Progenitor cell of endocrine pancreas (in vitro differentiated cells): Measurements from ENCODE around the gene PARP1. TPM values are rescaled to one million over a fixed set of nuclear protein-coding genes. Genes with fewer than 3 reads are reported as not detected.

Experiments used
- DNase-seq: peaks from one replicate; pipeline ENCODE4 v3.0.0; 2021; ENCODE audit warnings: low spot score; ENCODE audit not compliant: unreplicated experiment
- H3K27ac Mint-ChIP-seq: 2 replicates; pipeline ENCODE4 v1.8.0; 2021; ENCODE audit warnings: mild to moderate bottlenecking, moderate library complexity, mixed read lengths
- H3K27me3 Mint-ChIP-seq: 2 replicates; pipeline ENCODE4 v1.8.0; 2021; ENCODE audit warnings: mixed read lengths
- H3K36me3 Mint-ChIP-seq: 2 replicates; pipeline ENCODE4 v1.8.0; 2022; ENCODE audit warnings: mixed read lengths; ENCODE audit not compliant: insufficient read depth
- H3K4me1 Mint-ChIP-seq: 2 replicates; pipeline ENCODE4 v1.8.0; 2021; ENCODE audit warnings: low read depth, mixed read lengths
- H3K4me3 Mint-ChIP-seq: 2 replicates; pipeline ENCODE4 v1.8.0; 2021; ENCODE audit warnings: low read depth, mild to moderate bottlenecking, moderate library complexity, mixed read lengths
- H3K9me3 Mint-ChIP-seq: 2 replicates; pipeline ENCODE4 v1.8.0; 2021; ENCODE audit warnings: low read depth, mixed read lengths
- total RNA-seq: library from RNA; stranded (reverse); gene quantifications from 2 replicates; pipeline ENCODE4 v1.2.1, GENCODE V29; 2021
- TF ChIP-seq, protein P1 (sequence below): fragments of 200-600 bp; sonication (generic); IDR thresholded peaks from one replicate; pipeline ENCODE4 v1.5.0; 2021; ENCODE audit warnings: antibody characterized with exemption, mild to moderate bottlenecking; ENCODE audit not compliant: unreplicated experiment

Gene PARP1
- total RNA-seq, 1 donor from 2014 or later, result 159 TPM

- Mint-ChIP-seq H3K4me1 (no peaks in the 10 kb centered on the region), H3K27me3 (peaks cover 5% of the 10 kb centered on the region), H3K9me3 (no peaks in the 10 kb centered on the region), H3K4me3 (no peak overlapping the region), H3K27ac (no peak overlapping the region), H3K36me3 (no peaks in the 10 kb centered on the region)
- DNase-seq, result no peak
- TF ChIP-seq, protein P1, sequence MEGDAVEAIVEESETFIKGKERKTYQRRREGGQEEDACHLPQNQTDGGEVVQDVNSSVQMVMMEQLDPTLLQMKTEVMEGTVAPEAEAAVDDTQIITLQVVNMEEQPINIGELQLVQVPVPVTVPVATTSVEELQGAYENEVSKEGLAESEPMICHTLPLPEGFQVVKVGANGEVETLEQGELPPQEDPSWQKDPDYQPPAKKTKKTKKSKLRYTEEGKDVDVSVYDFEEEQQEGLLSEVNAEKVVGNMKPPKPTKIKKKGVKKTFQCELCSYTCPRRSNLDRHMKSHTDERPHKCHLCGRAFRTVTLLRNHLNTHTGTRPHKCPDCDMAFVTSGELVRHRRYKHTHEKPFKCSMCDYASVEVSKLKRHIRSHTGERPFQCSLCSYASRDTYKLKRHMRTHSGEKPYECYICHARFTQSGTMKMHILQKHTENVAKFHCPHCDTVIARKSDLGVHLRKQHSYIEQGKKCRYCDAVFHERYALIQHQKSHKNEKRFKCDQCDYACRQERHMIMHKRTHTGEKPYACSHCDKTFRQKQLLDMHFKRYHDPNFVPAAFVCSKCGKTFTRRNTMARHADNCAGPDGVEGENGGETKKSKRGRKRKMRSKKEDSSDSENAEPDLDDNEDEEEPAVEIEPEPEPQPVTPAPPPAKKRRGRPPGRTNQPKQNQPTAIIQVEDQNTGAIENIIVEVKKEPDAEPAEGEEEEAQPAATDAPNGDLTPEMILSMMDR, result no peak
Measured at GRCh38 chr1:226420328-226420727, 12.4 kb upstream of the PARP1 start.

DNA sequence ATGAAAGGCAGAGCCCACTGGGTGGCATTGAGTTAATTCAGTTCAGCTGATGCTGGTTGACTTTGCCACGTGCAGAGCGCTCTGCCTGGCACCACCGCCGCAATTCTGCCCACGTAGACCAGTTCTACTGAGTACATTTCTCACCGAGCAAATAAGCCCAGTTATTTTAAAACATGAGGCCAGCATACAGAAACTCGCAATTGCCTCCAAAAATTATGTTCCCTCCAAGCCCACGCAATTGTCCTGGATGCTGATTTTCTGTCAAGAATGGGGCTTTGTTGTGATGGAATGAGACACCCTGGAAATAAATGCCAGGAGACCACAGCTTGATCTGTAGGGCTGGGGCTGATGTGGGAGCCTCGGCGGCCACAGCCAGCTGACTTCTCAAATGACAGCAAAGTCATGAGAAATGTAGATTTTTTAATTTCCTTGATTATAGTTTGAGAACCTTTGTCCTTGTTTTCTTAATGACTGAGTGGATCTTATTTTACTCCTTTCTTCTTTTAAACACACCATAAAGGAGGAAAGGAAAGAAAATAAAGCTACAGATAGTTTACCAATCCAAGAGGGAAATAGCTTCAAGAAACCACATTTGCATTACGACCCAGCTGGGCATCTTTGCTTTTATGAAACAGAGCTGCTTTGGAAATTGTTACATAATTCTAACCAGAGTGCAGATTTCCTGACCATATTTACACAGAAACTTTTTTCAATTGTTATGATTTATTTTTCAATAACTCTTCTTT is 11.6 kb upstream of the PARP1 start:
- H3K4me3 Mint-ChIP-seq, result no peak overlapping the region
- peaks cover 5% of the 10 kb centered on the region for H3K27me3 Mint-ChIP-seq
- no peaks in the 10 kb centered on the region for H3K4me1 Mint-ChIP-seq
- no peak overlapping the region for H3K27ac Mint-ChIP-seq
- TF ChIP-seq, protein P1, result no peak
- DNase-seq, result no peak
- H3K36me3 Mint-ChIP-seq, result no peaks in the 10 kb centered on the region
- no peaks in the 10 kb centered on the region for H3K9me3 Mint-ChIP-seq

GRCh38 chr1:226417830-226418546 is 10.1 kb upstream of the PARP1 start:
- Mint-ChIP-seq H3K36me3 (no peaks in the 10 kb centered on the region), H3K27me3 (peaks cover 19% of the 10 kb centered on the region), H3K27ac (no peak overlapping the region), H3K4me1 (no peaks in the 10 kb centered on the region), H3K9me3 (no peaks in the 10 kb centered on the region), H3K4me3 (no peak overlapping the region)
- no peak for DNase-seq
- TF ChIP-seq, protein P1, result no peak

- no peak for DNase-seq
- TF ChIP-seq, protein P1, result no peak
- H3K9me3 Mint-ChIP-seq, result no peaks in the 10 kb centered on the region
- H3K27ac Mint-ChIP-seq, result no peak overlapping the region
- H3K4me1 Mint-ChIP-seq, result no peaks in the 10 kb centered on the region
- no peak overlapping the region for H3K4me3 Mint-ChIP-seq
- no peaks in the 10 kb centered on the region for H3K36me3 Mint-ChIP-seq
- peaks cover 25% of the 10 kb centered on the region for H3K27me3 Mint-ChIP-seq
Measured at GRCh38 chr1:226417350-226417749, 9.5 kb upstream of the PARP1 start.

DNA sequence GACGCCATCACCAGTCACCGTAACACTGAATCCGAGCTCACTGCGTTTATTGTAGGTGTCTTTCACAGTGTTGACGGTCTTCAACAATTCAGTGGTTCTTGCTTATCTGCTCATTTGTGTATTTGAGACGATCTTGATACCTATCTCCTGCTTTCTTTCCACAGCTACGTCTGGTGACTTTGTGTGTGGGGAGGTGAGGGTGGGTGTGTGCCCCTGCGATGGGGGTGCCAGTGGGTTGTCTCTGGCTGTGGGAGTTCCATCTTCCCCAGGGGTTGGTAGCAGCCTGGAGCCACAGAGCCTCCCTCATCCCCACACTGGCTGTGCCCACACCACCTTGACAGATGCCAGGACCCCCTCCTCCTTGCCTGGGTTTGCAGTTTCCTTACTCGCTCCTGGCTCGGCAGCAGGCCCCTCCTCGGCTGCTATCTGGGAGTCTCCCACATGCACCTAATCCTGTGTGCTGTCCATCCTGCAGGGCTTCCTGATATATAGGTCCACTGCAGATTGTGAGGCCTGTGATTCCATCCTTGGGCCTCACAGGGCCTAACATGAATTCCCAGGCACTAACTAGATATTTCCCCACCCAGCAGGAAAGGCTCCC is 6.3 kb upstream of the PARP1 start:
- TF ChIP-seq, protein P1, result no peak
- Mint-ChIP-seq H3K27ac (no peak overlapping the region), H3K36me3 (no peaks in the 10 kb centered on the region), H3K27me3 (peaks cover 27% of the 10 kb centered on the region), H3K9me3 (no peaks in the 10 kb centered on the region), H3K4me1 (no peaks in the 10 kb centered on the region), H3K4me3 (no peak overlapping the region)
- no peak for DNase-seq
